Stimulated activated CD8-positive, alpha-beta memory T cell treated with anti-CD3 and anti-CD28 coated beads, Interleukin-2, amount 100 ng/mL, for 48 hours (primary cell): Measurements from ENCODE around the gene GPR148.

ENCODE experiments used
- DNase-seq, 2 donors: peaks; one replicate each; pipeline ENCODE4 v3.0.0-alpha.2; 2020; ENCODE audit warnings: low read depth in 2 of 2

GPR148 gene

DNA sequence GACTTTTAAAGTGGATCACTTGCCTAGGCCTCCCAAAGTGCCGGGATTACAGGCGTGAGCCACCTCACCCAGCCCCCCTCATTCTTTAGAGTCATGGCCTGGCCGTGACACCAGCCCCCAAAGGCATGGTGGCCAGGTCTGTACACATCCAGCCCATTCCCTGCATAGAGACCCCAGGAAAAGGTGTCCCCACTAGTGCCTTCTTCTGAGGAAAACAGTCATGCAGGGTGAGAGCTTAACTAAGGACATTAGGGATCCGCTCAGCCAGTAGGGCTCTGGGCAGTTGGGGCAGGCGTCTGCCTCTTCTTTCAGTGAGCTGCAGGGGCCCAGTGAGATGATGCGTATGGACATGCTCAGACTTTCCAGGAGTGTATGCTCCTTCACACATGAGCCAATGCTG is 20.8 kb downstream of the GPR148 start:
- no peak for DNase-seq

DNA sequence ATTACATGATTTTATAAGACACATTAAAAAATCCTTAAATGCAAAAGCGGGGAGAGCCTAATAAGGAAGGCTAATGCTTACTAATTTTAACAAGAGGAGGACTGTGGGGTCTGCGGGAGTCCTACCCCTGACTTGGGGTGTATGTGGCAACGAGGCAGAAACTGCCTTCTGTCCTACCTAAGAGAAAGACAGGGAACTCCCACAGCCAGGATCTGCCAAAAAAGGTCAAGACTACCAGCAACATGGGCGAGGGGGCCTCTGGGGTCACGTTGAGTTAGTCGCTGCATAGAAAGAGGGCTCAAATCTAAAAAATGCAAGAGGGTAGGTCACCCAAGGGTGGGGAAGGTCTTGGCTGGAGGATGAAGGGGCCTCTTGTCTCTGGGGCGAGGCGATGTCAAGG is 25.9 kb downstream of the GPR148 start:
- DNase-seq = no peak

GRCh38 chr2:130755256-130756052 is 26.6 kb downstream of the GPR148 start, which contains the start of gene AMER3:
TSS of gene AMER3 (plus strand) at chr2:130755540. CDS start at chr2:130762073, 6,533 bp downstream.
- no peak for DNase-seq

DNA sequence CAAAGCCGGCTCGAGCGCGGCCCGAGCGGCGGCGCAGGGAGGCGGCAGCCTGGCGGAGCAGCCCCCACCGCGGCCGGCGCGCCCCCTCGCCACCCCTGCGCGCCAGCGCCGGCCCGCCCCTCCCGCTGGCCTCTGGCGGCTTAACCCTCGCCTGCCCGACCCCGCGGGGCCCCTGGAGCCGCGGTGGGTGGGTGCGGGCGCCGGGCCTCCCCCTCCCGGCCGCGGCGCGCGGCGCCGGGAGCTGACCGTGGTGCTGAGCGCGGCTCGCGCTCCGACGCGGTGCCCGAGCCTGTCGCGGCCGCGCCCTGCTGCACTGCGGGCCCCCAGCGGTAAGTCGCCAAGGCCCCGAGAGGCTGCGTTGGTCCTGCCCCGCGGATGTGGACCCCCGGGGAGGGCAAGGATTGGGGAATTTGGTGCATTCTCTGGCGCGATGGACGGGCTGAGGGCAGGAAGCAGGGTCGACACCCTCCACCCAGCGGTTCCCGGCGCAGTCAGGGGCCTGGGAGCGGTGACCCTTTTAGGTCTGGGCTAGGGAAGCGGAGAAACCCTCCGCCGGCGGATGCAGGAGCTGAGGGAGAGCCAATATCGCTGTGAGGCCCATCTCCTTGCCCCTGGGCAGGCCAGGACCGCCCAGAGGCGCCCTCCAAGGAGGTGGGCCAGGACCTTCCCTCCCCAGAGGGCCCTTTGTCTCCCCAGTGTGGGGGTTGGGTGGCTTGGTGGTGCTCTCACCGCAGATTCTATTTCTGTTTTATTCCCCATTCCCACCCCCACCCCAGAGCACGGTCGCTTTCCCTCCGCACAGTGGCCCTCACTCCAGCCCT is 27.4 kb downstream of the GPR148 start:
- no peak for DNase-seq

DNA sequence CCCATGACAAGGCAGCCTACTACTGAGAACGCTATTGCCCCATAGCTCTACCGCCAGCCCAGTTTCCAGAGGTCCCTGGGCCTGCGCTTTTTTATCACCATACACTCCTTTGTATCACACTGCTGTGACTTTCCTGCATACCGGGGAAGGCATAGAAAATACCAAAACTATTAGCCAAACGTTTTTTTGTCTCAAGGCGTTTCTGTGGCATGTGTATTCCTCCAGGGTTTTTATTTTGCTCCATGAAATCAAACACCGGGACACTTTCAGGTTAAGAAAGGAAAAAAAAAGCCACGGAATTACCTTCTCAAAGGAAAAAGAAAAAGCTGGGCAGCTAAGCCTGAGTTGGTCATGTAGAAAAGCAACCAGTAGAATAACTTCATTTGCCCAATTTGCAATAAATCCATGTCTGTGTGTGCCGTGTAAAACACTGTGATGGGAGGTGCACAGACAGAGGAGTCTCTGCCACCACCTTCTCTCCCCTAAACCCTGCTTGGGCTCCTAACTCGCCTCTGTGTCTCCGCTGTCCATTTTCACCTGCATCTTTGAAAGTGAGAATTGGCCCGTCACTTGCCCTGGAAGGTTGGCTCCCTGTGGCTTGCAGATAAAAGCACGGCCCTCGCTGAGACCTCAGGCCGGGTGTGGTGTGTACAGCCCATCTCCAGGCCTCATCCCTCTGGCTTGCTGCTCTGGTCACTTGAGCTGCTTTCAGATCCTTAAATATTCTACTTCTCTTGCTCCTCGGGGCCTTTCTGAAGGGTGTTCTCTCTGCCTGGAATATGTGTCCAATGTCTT is 28.2 kb downstream of the GPR148 start:
- no peak for DNase-seq

DNA sequence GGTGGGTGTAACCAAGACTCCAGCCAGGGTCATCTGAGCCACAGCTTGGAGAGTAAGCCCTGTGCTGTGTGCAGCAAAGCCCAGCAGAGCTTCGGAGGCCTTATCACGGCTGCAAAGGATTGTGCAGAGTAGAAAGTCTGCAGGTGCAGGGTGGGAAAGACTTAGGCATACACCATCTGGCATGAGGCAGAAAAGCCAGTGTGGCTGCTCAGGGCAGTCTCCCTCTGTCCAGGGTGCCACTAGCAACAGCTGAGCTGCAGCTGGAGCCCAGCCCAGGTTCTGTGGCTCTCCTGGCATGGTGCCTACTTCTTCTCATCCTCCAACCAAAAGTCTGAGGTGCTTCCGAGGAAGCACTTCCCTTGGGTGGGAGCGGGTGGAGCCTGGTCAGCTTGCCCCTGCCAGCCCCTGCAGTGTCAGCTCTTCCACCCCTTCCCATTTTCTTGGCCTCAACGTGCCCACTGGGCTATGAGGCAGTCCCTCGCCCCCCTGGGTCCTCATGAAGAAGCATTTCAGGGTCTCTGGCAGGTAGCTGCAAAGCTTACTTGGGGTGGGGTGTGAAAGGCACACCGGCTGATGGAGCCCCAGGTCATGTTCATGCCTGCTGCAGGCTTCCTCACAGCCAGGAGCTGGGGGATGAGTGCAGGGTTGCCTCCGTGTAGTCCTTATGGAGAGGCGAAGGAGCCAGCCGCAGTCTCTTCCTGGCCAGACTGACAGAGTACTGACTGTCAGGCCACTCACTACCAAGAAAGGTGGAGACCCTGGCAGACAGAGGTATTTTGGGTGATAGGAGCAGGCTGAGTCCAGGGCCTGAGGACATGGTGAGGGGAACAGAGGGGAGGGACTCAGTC is 31.3 kb downstream of the GPR148 start:
- no peak for DNase-seq

DNA sequence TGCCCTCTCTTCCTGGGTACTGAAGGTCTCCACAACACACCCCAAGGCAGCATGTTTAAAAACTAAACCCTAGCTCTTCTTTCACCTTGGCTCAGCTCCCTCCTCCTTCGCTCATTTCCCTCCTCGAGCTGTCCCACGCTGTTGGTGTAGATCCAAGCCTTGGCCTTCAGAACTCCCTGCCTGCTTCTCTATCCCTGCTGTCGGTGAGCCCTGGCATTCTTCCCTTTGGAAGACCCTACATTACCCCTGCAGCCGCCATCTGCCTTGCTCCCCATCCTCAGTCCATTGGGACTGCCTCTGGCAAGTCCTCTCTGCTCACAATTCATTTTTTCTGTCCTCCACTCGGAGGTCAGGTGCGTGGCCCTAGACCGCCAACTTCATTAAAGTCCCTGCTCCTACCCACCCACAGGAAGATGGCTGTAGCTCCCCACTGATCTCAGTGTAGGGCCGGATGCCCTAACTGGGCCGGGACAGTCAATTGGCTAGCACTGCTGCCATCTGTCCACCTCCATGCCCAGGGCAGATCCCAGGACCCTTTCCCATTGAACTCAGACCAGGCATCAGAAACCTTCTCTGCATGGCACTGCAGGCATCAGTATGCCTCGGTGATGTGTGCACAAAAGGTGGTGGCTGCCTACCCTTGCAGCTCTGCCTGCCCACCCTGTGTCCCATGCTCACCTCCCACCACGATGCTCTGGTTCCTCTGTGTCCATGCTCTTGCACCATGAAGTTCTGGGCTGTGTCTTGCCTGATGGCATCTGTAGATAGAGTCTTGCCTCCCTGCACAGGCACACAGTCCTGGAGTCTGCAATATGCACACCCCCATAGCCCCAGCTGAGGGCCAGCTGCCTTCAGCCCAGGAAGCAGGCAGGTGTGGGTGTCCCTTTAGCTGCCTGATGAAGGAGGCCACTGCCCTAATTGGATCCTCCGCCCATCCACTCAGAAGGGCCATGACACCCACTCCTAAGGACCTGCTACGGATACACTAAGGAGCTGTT is 32.2 kb downstream of the GPR148 start:
- no peak for DNase-seq

DNA sequence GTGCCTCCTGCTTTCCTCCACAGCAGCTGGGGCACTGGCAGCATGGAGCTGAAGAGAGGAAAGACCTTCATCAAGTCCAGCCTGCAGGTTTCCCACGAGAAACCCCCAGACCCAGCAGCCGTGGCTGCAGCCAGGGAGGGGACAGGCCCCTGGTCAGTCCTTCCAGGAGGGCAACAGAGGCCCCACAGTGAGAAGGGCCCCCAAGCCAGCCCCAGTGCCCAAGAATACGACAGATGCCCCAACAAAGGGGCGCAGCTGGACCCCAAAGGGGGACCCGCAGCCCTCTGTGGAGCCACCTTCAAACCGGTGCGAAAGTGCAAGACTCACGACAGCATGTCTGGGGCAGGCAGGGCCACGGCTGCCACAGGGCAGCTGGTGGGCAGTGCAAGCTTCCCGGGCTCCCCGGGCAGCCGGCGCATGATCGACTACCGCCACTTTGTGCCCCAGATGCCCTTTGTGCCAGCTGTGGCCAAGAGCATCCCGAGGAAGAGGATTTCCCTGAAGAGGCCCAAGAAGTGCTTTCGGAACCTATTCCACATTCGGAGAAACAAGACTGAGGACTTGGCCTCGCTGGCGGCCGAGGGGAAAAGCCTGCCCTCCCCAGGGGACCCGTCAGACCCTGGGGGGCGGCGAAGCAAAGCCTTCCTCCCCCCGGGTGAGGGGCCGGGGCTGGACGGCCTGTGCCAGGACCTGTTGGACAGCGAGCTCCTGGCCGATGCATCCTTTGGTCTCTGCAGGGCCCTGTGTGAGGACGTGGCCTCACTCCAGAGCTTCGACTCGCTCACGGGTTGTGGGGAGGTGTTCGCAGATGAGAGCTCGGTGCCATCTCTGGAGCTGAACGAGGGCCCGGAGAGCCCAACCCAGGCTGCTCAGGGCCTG is 33.4 kb downstream of the GPR148 start:
- DNase-seq = no peak

DNA sequence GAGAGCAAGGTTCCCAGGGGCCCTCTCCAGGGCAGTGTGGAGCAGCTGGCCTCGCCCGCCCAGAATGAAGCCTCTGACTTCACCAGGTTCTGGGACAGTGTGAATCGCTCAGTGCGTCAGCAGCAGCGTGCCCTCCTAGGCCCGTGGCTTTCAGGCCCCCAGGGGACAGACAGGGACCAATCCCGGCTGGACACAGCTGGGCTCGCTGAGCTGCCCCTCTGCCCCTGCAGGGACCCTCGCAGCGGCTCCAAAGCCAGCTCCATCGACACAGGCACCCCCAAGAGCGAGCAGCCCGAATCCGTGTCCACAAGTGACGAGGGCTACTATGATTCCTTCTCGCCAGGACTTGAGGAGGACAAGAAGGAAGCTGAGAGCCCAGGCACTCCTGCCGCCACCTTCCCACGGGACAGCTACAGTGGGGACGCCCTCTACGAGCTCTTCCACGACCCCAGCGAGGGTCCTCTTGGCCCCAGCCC is 34.1 kb downstream of the GPR148 start:
- DNase-seq = no peak

GRCh38 chr2:130763405-130763804 is 34.5 kb downstream of the GPR148 start:
- no peak for DNase-seq

DNA sequence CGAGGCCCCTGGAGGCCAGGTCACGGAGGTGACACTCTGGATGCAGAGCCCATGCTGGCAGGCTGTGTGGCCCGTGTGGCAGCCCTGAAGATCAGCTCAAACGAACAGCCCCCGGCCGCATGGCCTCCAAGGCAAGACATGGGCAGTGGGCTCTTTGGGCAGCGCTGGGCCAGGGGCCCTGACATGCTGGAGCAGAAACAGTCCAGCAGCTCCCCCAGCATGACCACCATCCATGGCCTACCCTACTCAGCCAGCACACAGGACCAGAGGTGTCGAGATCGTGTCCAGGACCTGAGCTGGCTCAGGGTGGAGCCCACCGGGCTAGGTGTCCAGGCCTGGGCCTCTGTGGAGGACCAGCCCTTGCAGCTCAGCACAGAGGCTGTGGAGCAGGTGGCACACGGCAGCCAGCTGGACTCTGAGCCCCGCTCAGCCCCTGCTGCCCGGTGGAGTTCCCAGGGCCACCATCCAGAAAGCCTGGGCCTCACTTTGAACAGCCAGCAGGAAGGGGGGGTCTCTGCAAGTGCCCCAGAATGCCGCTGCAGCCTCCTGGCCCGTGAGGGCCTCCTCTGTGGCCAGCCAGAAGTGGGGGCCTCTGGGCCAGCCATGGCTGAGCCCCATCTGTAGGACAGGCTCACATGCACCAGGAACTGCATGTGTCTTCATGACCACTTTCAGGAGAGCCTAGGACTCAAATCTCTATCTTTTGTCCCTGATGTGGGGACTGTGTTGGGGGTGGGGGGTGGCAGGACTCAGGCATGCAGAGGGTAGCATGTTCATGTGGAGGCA is 35.4 kb downstream of the GPR148 start:
- DNase-seq = no peak

DNA sequence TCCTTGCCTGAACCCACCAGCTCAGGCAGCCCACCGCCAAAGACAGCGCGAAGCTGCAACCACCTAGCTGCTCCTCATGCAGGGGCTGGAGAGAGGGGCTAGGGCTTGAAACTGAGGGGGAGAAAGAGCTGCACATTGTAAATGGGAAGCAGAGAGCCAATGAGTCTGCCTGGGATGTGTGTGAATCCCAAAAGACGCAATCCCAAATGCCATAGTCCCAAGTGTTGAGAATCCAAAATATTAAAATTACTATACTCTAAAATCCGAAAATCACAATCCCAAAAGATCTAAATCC is 35.9 kb downstream of the GPR148 start:
- no peak for DNase-seq

DNA sequence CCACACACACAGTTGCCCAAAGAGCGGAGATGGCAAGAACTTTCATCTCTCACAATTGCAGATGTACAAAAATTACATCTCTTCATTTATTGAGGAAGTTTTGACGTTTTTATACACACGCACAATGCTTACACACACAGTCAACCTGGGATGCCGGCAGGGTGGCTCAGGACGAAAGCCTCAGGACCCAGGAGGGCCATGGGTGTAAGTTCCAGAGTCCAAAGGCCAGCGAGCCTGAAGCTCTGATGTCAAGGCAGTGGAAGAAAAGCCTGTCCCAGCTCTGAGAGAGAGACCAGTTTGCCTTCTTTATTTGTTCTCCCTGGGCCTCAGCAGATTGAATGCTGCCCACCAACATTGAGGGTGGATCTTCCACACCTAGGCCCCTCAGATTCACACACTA is 36.6 kb downstream of the GPR148 start:
- DNase-seq = no peak

GRCh38 chr2:130766037-130766436 is 37.2 kb downstream of the GPR148 start:
- no peak for DNase-seq

DNA sequence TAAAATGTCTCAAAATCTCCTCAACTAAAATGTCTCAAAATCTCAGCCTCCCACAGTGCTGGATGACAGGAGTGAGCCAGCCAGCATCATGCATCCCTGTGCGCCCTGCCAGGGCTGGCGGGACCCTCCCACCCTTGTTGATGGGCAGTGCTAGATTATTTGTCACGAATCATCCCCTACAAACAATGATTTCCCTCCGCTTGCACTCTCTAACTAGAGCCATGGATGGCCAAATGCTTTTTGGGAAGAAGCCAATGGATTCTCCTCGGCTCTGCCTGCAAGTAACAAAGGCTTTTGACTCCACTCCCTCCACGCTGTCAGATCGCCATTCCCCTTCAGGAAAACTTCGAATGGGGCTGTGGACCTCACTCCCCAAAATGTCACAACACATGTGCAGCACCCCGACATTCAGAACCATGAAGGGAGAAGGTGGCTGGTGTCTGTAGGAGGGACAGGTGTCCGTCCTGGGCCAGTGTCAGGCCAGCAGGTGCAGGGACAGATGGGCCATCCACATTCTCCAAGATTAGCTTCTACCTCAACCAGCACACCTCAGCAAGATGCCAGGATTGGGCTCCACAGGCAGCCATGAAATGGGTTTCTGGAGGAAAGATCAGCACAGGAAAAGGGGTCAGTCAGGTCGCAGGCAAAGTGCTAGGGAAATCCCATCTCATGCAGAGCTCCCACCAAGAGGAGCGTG is 38.0 kb downstream of the GPR148 start:
- DNase-seq = no peak

GRCh38 chr2:130767408-130767775 is 38.5 kb downstream of the GPR148 start:
- DNase-seq = no peak

DNA sequence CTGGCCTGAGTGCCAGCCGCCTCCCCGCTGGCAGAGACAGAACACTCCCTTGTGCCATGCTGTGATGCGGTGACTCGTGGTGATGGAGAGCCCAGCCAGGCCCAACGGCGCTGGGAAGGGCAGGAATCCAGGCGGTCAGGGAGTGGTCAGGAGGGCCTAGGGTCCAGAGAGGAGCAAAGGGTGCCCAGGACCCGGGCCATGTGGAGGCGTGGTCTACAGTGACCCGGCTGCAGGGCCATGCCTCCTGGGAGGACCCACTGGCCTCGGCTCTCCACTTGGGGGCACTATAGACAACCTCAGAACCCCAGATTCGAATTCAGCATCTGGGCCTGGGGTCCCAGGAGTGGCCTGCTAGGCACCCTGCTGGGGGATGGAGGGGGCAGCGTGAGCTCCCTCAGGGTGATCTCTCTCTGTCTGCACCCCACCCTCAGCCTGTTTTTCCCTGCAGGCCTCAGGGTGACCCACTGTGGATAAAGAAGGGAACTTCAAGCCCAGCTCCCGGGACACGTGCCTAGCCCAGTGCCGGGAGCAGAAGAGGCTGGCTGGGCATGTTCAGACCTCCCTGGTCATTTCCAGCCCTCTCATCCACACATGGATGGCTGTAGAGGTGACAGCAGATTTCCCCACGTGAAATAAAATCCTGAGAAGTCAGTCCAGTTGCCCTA is 39.5 kb downstream of the GPR148 start:
- no peak for DNase-seq
